HG03103 (cell line): ENCODE results near the gene DCAF4.
A peak's percentile ranks its signal among the peaks of the same experiment; 100 is the strongest.

Experiments
- ATAC-seq: cut with Tn5 transposase; IDR thresholded peaks from one replicate; pipeline ENCODE4 v1.9.1; 2021; ENCODE audit warnings: low read depth; ENCODE audit not compliant: unreplicated experiment

DCAF4 gene

GRCh38 chr14:72926292-72927028 lies at the start of gene DCAF4:
TSS of gene DCAF4 (plus strand) at chr14:72926464. CDS start at chr14:72937979, 11,515 bp downstream.
- peak; percentile 97 for ATAC-seq

- ATAC-seq: no peak
Measured at GRCh38 chr14:72876710-72877063, 49.6 kb upstream of the DCAF4 start.

GRCh38 chr14:72878746-72879145 lies 47.5 kb upstream of the DCAF4 start:
- no peak for ATAC-seq

GRCh38 chr14:72879431-72879830 lies 46.8 kb upstream of the DCAF4 start:
- ATAC-seq: no peak

GRCh38 chr14:72880164-72880563 lies 46.1 kb upstream of the DCAF4 start:
- no peak for ATAC-seq

- ATAC-seq: no peak
Measured at GRCh38 chr14:72880820-72881219, 45.4 kb upstream of the DCAF4 start.

- ATAC-seq: no peak
Measured at GRCh38 chr14:72881543-72881942, 44.7 kb upstream of the DCAF4 start.

- no peak for ATAC-seq
Measured at GRCh38 chr14:72882047-72882446, 44.2 kb upstream of the DCAF4 start.

GRCh38 chr14:72882463-72882862 lies 43.8 kb upstream of the DCAF4 start:
- ATAC-seq: no peak

- no peak for ATAC-seq
Measured at GRCh38 chr14:72883109-72883508, 43.2 kb upstream of the DCAF4 start.

GRCh38 chr14:72883961-72884360 lies 42.3 kb upstream of the DCAF4 start:
- ATAC-seq: no peak

- no peak for ATAC-seq
Measured at GRCh38 chr14:72884386-72884785, 41.9 kb upstream of the DCAF4 start.

- ATAC-seq: no peak
Measured at GRCh38 chr14:72887514-72887913, 38.8 kb upstream of the DCAF4 start.

GRCh38 chr14:72888192-72888591 lies 38.1 kb upstream of the DCAF4 start:
- ATAC-seq: no peak

- ATAC-seq: no peak
Measured at GRCh38 chr14:72888636-72889201, 37.5 kb upstream of the DCAF4 start.

- ATAC-seq: no peak
Measured at GRCh38 chr14:72889366-72889765, 36.9 kb upstream of the DCAF4 start.

- ATAC-seq: no peak
Measured at GRCh38 chr14:72891666-72892102, 34.6 kb upstream of the DCAF4 start.

GRCh38 chr14:72892103-72892878 lies 34.0 kb upstream of the DCAF4 start:
- no peak for ATAC-seq

- no peak for ATAC-seq
Measured at GRCh38 chr14:72892879-72893635, 33.2 kb upstream of the DCAF4 start.

GRCh38 chr14:72893636-72894322 lies 32.5 kb upstream of the DCAF4 start, which contains the start of gene DPF3:
TSS of gene DPF3 (minus strand) at chr14:72894101. CDS start at chr14:72894088, 13 bp downstream.
- peak; percentile 98 for ATAC-seq
